Measurements from ENCODE around the gene AP1S1.
"Not testable (repeated sequence)": the region's sequence is repeated elsewhere in the genome, so short reads cannot be mapped to it uniquely, and the experiment has no call there.

The AP1S1 gene

DNA sequence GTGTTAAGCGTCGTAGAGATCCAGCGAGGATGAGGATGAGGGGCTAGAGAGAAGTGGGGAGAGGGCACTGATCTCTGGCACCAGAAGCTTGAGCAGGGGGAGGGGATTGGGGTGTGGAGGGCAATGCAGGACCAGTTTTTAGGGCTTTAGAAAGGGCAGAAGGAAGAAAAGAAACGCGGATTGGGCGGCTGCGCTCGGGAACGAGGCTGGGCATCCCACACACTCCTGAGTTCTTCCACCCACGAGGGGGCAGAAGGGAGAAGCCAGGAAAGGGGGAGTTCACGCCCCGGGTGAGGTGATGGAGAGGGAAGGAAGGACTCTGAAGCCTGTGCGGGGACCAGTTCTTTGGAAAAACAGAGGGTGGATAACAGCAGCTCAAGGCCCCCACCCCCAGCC, 17.2 kb downstream of the AP1S1 start:
- DNase-seq: no peak

DNA sequence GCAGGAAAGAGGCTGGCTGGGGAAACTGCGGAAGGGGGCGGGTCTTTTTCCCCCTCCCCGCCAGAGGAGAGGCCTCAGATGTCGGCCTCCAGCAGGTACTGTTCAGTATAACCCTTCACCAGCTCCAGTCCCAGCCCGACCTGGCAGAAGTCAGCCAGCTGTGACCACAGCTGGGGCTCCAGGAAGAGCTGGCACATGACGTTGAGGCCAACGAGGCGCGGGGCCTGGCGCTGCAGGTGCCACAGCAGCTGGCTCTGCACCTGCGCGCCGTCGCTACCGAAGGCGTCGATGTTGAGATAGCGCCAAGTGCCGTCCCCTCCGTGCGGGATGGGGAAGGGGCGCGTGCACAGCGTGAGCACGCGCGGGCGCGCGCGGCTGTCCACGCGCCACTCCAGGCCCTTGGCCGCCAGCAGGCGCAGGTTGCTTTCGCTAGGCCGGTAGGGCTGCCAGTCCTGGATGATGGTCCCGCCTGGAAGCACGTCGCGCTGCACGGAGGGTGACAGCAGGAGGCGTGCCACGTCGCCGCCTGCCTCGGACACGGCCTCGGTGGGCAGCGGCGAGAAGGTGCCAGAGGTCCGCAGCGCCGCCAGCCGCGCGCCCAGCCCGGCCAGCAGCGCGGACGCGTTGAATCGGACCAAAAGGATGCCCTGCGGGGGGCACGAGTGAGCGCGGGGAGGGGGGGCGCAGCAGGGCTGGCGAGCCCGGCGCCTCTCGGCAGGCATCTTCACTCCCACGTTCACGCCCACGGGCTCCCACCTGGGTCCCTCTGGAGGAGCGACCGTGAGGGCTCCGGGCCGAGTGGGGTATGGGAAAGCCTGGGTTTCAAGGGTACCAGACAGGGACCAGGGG, 18.0 kb downstream of the AP1S1 start:
- DNase-seq: no peak

DNA sequence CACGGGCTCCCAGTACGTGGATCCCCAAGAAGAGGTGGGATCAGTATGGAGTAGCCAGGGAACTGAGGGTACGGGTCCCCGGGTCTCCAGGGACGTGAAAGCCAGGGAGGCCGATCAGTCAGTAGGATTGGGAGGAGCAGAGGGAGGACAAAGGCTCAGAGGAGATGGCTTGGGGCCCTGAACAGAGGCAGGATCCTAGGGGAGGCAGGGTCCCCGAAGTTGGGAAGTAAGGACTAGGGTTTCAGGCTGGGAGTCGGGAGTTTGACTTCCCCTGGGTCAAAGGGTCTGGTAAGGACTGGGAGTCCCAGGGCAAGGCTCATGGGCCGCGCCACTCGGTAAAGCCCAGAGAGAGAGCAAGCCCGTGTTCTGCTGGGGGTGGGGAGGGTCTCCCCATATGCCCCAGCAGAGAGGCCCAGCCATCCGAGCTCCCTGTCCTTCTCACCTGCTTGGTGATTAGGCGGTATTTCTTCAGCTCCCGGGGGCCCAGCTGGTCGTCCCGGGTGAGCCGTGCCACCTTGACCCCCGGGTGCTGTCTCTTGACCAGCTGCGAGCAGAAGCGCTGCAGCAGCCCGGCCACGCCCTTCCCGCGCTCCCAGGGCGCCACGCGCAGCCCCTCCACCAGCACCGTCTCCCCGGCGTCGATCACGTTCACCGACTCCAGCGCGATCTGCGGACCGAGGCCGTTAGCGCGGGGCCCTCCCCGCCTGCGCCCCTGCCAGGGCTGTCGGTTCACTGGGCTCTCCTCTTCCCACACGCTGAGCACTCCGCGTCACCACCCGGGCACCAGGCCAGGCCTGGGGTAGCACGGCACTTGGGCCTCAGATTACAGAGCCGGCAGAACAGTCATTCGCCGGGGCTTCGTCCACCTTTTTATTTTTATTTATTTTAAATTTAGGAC, 18.8 kb downstream of the AP1S1 start:
- peak; percentile 19 for DNase-seq

DNA sequence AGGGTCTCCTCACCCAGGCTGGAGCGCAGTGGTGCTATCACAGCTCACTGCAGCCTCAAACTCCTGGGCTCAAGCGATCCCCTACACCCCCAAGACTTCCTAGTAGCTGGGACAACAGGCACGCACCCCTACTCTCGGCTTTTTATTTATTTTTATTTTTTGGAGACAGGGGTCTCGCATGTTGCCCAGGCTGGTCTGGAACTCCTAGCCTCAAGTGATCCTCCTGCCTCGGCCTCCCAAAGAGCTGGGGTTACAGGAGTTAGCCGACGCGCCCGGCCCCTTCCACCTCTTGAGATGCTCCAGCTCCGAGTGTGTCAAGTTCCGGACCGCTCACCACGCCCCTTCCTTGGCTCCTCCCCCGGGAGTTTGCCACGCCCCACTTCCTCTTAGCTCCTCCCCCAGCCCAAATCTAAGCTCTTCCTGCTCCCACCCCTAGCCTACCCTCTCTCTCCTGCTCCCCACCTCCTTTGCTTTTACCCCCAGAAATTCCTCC, 19.5 kb downstream of the AP1S1 start:
- DNase-seq: no peak

DNA sequence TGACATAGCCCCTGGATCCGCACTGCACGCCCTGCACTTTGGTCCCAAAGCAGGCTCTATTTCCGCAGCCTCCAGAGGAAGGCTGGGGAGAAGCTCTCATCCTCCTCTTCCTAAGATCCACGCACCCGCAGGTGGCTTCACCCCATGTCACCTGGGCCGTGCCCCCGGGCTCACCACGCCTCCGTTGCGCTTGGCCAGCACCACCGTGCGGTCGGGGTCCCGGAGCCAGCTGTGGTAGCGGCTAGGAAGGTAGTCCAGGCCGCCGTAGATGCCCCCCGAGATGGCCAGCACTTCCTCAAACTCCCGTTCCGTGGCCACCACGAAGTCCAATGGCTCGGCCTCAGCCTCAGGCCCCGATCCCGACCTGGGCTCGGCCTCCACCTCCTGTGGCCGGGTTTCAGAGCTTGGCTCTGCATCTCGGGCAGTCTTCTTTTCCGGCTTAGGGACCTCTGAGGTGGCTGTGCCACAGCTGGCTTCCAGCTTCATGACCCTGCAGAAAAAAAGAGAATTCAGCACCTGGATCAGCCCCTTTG, 20.1 kb downstream of the AP1S1 start:
- DNase-seq: no peak

DNA sequence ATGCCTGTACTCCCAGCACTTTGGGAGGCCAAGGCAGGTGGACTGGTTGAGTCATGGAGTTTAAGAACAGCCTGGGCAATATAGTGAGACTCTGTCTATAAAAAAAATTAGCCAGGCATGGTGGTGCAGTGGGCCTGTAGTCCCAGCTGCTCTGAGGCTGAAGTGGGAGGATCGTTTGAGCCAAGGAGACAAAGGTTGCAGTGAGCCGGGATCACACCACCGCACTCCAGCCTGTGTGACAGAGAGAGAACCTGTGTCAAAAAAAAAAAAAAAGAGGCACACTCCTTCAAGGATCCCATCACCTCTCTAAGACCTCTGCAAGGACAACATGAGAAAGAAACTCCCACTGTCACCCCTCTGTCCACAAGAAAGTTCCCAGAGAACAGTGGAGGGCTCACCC, 21.4 kb downstream of the AP1S1 start:
- no peak for DNase-seq

DNA sequence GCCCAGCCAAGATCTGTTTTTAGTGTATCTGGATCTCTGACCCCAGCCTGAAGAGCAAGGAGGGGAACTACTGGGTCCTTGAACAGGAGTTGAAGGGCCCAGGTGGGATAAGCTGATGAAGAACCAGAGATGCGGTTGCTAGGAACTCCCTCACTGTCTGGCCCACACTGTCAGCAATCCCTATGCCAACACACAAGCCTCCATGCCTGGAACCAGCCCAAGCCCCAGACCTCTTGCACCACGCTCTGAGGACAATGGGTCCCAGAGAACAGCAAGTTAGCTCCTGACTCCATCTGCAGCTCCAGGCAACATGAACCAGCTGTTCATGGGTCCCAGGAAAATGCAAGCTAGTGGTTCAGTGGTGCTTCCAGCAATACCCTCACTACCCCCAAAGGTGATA, 23.4 kb downstream of the AP1S1 start:
- no peak for DNase-seq

DNA sequence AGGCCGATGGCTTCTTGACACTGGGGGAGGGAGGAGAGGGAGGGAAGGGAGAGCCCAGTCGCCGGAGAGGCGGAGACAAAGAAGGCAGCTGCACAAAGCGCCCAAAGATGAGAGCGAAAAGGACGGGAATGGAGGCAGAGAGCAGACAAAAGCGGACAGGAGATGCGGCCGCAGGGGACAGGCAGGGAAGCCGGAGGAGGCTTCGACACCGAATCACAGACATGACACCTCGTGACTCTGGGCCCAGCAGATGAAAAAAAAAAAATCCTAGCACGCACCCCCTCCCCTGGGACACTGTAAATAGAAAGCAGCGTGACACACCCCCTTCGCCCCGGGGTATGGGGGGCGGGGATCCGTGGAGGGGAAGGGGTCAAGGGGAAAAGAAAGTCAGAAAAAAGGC, 24.8 kb downstream of the AP1S1 start:
- peak; percentile 42 for DNase-seq

DNA sequence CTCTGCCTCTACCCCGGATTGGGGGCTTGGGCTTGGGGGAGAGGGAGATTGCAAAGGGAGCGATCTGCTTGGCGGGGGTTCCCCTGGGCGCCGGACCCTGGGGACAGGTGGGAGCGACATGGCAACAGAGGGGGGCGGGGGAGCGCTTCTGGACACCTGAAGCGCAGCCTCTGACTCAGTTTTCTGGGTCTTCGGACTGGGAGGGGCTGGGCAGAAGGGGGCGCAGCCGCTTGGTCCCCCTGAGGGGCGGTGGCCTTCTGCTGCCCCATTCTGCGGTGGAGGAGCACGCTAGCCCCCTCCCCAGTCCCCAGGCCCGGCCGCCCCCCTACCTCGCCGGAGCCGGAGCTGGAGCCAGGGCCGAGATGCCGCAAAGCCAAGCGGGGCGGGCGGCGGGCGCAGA, 25.4 kb downstream of the AP1S1 start:
- DNase-seq: no peak

DNA sequence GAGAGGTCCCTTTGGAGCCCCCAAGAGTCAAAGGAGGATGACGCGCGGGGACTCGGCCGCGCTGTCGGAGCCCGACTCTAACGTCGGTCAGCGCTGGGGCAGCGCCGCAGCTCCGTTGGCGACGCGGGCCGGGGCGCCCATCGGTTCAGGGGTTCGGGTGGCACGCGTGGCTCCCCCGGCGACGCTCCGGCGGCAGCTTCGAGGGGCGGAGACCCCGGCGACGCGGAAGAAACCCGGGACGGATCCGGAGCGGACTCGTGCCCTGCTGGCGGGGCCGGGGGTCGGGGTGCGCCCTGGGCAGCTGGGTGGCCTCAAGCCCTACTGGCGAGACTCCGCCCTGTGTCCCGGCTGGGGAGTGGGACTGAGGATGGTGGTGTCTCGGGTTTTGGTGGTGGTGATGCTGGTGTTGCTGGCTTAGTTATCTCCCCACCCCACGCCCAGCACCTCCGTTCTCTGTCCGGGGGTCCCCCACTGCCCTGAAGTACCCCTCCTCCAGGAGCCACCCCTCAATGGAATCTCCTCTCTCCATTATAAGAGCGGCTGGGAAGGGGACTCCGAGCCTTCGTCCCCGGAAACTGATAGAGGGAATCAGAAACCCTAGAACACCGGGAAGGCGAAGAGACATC, 26.0 kb downstream of the AP1S1 start, which contains the start of gene NAT16:
Gene NAT16, minus strand, starts transcription at position 164 of the 626 bp plus-strand sequence. CDS start 5,486 bp downstream, outside the sequence.
- no peak for DNase-seq

DNA sequence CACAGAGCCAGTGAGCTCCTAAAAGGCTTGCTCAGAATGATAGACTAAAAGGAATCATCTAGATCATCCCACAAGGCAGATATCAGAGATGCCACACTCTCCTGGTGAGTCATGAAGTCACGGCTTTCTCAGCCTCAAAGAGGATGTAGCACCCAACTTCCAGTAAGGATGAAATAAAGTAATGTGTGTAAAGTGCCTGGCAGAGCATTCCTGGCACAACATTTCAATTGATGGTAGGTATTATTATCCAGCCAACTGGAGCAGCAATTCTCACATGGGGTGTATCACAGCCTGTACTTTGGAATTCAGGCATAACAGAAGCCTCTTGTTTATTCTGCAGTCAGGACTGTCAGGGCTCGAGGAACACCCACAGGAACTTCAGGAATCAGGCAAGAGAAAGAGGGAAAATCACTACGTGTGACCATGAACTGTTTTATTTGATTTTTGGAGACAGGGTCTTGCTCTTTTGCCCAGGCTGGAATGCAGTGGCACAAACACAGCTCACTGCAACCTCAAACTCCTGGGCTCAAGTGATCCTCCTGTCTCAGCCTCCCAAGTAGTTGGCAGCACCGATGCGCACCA, 31.1 kb downstream of the AP1S1 start:
- DNase-seq: no peak

DNA sequence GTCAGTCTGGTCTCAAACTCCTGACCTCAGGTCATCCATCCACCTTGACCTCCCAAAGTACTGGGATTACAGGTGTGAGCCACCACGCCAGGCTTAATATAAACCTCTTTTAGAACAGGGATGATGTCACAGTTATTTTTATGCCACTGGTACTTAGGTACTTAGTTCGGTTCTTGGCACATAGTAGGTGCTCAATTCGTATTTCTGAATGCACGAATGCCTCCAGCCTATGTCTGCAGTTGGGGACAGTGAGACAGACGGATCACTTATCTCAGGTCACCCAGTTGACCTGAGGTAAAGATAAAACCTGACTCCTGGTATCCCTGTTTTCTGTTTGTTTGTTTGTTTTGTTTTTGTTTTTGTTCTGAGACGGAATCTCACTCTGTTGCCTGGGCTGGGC, 31.9 kb downstream of the AP1S1 start:
- DNase-seq: no peak

DNA sequence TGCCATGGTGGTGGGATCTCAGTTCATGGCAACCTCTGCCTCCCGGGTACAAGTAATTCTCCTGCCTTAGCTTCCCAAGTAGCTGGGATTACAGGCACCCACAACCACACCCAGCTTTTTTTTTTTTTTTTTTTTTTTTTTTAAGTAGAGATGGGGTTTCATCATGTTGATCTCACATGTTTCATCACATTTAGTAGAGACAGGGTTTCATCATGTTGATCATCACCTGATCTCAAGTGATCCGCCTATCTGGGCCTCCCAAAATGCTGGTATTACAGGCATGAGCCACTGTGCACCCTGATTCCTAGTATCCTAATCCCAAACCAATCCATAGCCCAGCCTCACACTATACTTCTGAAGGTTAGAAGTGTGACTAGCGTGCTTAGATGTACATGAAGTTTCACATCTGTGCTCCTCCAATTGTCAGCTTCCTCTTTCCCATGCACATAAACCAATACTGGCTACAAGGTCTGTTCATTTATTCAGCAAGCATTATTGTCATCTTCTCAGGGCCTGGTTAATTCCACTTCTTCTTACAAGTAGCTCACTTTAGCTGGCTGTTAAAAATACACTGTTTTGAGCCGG, 32.7 kb downstream of the AP1S1 start:
- DNase-seq: no peak

DNA sequence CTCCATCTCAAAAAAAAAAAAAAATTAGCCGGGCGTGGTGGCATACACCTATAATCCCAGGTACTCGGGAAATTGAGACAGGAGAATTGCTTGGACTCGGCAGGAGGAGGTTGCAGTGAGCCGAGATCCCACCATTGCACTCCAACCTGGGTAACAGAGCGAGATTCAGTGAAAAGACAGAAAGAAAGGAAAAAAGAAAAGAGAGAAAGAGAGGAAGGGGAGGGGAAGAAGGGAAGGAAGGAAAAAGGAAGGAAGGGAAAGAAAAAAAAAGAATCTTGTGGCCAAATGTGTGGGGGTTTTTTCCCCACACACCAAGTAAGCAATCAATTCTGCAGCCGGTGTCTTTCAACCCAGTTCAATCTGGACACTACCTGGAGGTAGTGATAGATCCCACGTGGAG, 34.8 kb downstream of the AP1S1 start:
- DNase-seq: no peak

DNA sequence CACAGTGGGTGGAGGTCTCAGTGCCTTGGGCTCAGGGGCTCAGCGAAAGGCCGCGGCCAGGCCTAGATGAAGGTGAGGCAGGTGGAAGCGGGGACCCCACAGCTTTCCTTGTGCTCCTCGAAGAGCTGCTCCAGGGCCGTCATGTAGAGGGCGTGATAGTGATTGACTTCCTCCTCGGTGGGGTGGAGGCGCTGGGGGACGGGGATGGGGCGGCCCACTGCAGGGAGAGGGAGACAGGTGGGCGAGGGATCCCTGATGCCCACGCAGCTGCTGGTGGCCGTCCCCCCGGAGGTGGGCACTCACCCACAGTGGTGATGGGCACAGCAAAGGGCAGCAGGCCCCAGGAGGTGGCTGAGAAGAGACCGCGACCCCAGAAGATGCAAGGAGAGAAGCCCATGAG, 41.6 kb downstream of the AP1S1 start:
- no peak for DNase-seq

DNA sequence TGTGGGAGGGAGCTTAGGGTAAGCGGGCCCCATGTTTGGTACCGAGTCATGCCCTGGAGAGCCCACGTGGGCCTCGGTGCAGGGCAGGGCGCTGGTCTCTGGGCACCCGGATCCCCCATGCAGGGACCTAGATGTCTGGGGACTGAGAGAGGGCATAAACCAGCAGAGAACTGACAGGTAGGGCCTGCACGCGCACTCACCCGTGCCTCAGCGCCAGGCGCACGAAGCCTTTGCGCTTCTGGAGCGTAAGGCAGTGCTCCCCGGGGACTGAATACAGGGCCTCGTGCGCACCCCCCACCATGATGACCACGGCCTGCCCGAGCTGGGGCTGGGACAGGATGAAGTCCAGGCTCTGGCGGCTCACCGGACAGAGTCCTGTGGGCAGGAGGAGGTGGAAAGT, 43.7 kb downstream of the AP1S1 start:
- DNase-seq: no peak

DNA sequence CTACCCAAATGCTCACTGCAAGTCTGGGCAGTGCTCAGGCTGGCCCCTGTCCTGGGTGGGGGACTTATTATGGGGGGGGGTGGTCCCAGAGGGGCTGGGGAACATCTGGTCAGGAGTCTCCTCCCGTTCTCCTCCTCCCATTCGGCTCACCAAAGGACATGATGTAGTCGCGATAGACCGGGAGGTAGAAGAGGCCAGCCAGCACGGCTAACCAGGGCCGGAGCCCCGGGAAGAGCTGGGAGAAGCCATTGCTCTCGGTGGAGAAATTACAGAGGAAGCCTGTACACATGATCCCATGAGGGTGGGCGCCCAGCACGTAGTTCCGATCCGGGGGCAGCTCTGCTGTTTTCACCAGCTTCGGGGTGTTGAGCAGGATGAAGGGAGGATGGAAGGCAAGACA, 44.2 kb downstream of the AP1S1 start:
- no peak for DNase-seq

DNA sequence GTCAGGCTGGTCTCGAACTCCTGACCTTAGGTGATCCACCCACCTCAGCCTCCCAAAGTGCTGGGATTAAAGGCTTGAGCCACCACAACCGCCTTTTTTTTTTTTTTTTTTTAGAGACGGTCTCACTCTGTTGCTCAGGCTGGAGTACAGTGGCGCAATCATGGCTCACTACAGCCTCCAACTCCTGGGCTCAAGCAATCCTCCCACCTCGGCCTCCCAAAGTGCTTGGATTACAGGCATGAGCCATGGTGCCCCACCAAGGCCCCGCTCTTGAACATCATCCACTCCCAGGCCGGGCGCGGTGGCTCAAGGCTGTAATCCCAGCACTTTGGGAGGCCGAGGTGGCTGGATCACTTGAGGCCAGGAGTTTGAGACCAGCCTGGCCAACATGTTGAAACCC, 45.2 kb downstream of the AP1S1 start:
- DNase-seq: not testable (repeated sequence)

DNA sequence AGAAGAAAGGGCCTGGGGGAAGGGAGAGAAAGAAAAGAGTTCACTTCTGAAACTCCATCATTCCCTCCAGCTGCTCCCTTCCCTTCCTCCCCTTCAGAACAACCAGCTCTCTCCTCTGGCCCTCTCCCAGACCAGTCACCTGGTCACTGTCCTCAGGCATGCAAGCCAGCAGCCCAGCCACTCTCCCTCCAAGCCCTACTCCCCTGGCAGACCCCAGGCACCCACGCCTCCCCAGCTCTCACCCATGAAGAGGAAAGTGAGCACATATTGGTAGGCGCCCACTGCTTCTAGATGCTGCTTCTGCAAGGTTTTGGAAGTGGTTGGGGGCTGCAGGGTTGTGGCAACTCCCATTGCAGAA, 46.2 kb downstream of the AP1S1 start:
- DNase-seq: no peak

DNA sequence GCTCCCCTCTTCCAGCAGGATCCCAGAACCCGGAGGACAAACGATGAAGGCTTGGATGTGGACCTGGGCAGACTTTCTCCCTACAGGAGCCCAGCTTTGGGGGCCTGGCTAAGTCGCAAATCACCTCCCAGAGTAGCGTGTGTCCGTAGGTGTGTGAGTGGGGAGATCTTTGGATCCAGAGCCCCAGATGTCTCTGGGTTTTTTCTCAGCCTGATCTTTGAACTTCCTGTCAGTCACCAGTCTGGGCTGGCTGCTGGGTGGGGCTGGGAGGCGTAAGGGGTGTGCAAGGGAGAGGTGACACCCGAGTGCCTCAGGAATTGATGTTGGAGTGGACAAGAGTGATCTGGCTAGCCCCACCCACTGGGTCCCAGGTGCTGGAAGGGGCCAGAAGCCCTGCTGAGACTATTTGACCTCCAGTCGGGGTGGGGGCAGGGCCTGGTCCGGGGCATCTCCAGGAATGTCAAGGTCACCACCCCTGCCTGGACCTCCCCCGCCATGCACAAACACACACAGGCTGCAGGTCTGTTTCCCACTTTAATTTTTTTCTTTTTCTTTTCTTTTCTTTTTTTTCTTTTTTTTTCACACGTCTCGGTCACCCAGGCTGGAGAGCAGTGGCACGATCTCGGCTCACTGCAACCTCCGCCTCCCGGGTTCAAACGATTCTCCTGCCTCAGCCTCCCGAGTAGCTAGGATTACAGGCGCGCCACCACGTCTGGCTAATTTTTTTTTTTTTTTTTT, 46.8 kb downstream of the AP1S1 start, which contains the start of gene MOGAT3:
Gene MOGAT3, minus strand, starts transcription at position 175 of the 738 bp plus-strand sequence. CDS start 182 bp downstream, outside the sequence.
- DNase-seq: no peak
